ENCODE measurements around the gene PLPP1.

DNA sequence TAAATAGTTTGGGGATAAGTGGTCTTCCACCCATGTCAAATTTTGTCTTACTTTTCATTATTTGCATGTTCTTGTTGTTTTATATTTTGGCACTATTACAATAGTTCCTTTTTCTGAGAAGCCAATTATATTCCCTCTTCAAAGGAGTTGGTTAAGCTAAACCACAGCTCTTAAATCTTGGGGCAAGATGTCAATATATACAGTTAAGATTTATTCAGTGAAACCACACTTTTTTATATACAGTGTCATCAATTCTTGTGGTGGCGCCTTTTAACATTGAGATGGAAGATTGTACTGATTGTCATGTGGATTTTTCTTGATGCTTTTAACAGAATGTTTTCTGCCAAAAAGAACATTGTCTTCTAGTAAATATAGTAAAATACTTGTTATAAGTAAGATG, 122.9 kb downstream of the PLPP1 start:
- TF ChIP-seq, protein P1, sequence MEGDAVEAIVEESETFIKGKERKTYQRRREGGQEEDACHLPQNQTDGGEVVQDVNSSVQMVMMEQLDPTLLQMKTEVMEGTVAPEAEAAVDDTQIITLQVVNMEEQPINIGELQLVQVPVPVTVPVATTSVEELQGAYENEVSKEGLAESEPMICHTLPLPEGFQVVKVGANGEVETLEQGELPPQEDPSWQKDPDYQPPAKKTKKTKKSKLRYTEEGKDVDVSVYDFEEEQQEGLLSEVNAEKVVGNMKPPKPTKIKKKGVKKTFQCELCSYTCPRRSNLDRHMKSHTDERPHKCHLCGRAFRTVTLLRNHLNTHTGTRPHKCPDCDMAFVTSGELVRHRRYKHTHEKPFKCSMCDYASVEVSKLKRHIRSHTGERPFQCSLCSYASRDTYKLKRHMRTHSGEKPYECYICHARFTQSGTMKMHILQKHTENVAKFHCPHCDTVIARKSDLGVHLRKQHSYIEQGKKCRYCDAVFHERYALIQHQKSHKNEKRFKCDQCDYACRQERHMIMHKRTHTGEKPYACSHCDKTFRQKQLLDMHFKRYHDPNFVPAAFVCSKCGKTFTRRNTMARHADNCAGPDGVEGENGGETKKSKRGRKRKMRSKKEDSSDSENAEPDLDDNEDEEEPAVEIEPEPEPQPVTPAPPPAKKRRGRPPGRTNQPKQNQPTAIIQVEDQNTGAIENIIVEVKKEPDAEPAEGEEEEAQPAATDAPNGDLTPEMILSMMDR (IDR thresholded peaks at IDR 0.05), result no peak
- no peak for TF ChIP-seq EZH2 (IDR thresholded peaks at IDR 0.05; ENCODE audit: borderline replicate concordance, insufficient read depth, low read depth, low read length, poor library complexity, severe bottlenecking)
